22Rv1 (cell line): ENCODE measurements around the gene TCP11.

Experiments
- ZFX ChIP-seq: fragments of 450-650 bp; IDR thresholded peaks from 2 replicates; pipeline ENCODE4 v1.6.1; 2017; ENCODE audit warnings: antibody characterized with exemption, borderline replicate concordance
- TF ChIP-seq, protein P1 (sequence below): fragments of 450-650 bp; IDR thresholded peaks from 2 replicates; pipeline ENCODE4 v1.5.1; 2017; ENCODE audit warnings: mild to moderate bottlenecking

DNA sequence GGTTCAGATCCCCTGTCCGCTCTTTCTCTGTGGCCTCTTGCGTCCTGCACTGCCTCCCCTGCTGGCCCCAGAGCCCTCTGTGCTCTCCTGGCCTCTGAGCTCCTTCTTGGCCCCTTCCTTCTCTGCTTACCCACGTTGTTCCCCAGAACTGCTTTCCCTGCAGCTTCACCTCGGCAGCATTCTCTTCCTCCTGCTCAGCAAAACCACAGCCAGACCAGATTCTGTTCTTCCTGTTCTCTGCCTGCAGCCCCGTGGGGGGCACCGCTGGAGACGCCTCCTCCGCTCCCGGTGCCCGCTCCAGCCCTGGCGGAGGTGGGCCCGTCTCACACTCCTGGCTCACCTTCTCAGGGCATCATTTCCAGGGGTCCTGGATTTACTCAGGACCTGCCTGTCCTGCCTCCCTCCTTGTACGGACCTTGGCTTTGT is 59.7 kb downstream of the TCP11 start:
- TF ChIP-seq, protein P1, sequence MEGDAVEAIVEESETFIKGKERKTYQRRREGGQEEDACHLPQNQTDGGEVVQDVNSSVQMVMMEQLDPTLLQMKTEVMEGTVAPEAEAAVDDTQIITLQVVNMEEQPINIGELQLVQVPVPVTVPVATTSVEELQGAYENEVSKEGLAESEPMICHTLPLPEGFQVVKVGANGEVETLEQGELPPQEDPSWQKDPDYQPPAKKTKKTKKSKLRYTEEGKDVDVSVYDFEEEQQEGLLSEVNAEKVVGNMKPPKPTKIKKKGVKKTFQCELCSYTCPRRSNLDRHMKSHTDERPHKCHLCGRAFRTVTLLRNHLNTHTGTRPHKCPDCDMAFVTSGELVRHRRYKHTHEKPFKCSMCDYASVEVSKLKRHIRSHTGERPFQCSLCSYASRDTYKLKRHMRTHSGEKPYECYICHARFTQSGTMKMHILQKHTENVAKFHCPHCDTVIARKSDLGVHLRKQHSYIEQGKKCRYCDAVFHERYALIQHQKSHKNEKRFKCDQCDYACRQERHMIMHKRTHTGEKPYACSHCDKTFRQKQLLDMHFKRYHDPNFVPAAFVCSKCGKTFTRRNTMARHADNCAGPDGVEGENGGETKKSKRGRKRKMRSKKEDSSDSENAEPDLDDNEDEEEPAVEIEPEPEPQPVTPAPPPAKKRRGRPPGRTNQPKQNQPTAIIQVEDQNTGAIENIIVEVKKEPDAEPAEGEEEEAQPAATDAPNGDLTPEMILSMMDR, result no peak
- no peak for TF ChIP-seq ZFX
